Endothelial cell of umbilical vein (primary cell): Measurements from ENCODE around the gene EPC1. TPM values are rescaled to one million over a fixed set of nuclear protein-coding genes. Genes with fewer than 3 reads are reported as not detected.

Source experiments
- BruUV-seq: library from RNA; stranded (reverse); fragments of 400-500 nt; replicated peaks from 2 replicates; lab custom pipeline; 2021; lab: Mats Ljungman, UMichigan
- CTCF ChIA-PET: fragments of 300-600, 350-600 bp; sonication (Branson Sonifier 250); formaldehyde crosslinking; loops from one replicate; lab custom pipeline; 2021; ENCODE audit warnings: antibody characterized with exemption, inconsistent platforms; lab: Charles Lee
- POLR2A ChIA-PET: fragments of 300-600, 350-600 bp; sonication (Branson Sonifier 250); formaldehyde crosslinking; loops from one replicate; lab custom pipeline; 2021; ENCODE audit warnings: antibody characterized with exemption, inconsistent platforms; lab: Charles Lee
- DNase-seq: peaks from one replicate; pipeline ENCODE4 v3.0.0-alpha.2; 2011; ENCODE audit warnings: low read depth, low spot score
- FAIRE-seq: peaks from 2 replicates; lab custom pipeline; 2011; peaks lifted over from hg19 to GRCh38; lab: Jason Lieb, UNC
- H2AFZ ChIP-seq: 2 replicates; pipeline ENCODE4 v1.6.0; 2012; ENCODE audit warnings: low read depth, low read length, control low read depth, inconsistent platforms
- H3K27ac ChIP-seq: 2 replicates; pipeline ENCODE4 v1.5.1; 2011; ENCODE audit warnings: low read depth, mild to moderate bottlenecking, control low read depth, low read length, moderate library complexity; ENCODE audit not compliant: insufficient read depth
- H3K27me3 ChIP-seq, 2 experiments: 2 replicates each; pipeline versions ENCODE4 v1.6.0 to v1.6.1; 2011; ENCODE audit warnings: low read length in 2 of 2, mixed read lengths in 1 of 2; ENCODE audit not compliant: control insufficient read depth in 2 of 2, insufficient read depth in 2 of 2
- H3K36me3 ChIP-seq, 2 experiments: 2 replicates in 1 of 2; 3 replicates in 1 of 2; pipeline ENCODE4 v1.5.1; 2011; ENCODE audit warnings: low read length in 2 of 2, mild to moderate bottlenecking in 1 of 2, moderate library complexity in 1 of 2; ENCODE audit not compliant: control insufficient read depth in 2 of 2, insufficient read depth in 2 of 2; ENCODE audit errors: extremely low read depth in 1 of 2
- H3K4me1 ChIP-seq: 3 replicates; pipeline ENCODE4 v1.5.1; 2011; ENCODE audit warnings: mild to moderate bottlenecking, low read length; ENCODE audit not compliant: control insufficient read depth, insufficient read depth; ENCODE audit errors: extremely low read depth
- H3K4me2 ChIP-seq: 2 replicates; pipeline ENCODE4 v1.6.1; 2011; ENCODE audit warnings: low read length, control low read depth, mixed read lengths; ENCODE audit not compliant: insufficient read depth
- H3K4me3 ChIP-seq, 3 experiments: fragments of 200-600 bp in 1 of 3; sonication (generic), shearing (Covaris generic) in 1 of 3; replicated peaks in 1 of 3; 2 replicates each; pipeline ENCODE4 v1.5.1; 2011 to 2016; ENCODE audit warnings: control low read depth in 3 of 3, low read length in 3 of 3, mild to moderate bottlenecking in 2 of 3, inconsistent platforms in 1 of 3, low read depth in 1 of 3, moderate library complexity in 1 of 3; ENCODE audit not compliant: insufficient read depth in 1 of 3
- H3K79me2 ChIP-seq: 2 replicates; pipeline ENCODE4 v1.6.0; 2012; ENCODE audit warnings: low read length, inconsistent platforms; ENCODE audit not compliant: control insufficient read depth, insufficient read depth
- H3K9ac ChIP-seq: replicated peaks from 2 replicates; pipeline ENCODE3; 2011; ENCODE audit warnings: low read length, control low read depth; ENCODE audit not compliant: insufficient read depth; ENCODE audit errors: extremely low read depth
- H3K9me1 ChIP-seq: replicated peaks from 3 replicates; pipeline ENCODE4 v1.6.0; 2011; ENCODE audit warnings: mild to moderate bottlenecking, low read length; ENCODE audit not compliant: control insufficient read depth, insufficient read depth; ENCODE audit errors: extremely low read depth
- H3K9me3 ChIP-seq: replicated peaks from 2 replicates; pipeline ENCODE4 v1.5.1; 2012; ENCODE audit warnings: low read length, inconsistent platforms; ENCODE audit not compliant: control insufficient read depth, insufficient read depth
- H4K20me1 ChIP-seq: replicated peaks from 2 replicates; pipeline ENCODE3; 2011; ENCODE audit warnings: mild to moderate bottlenecking, low read length; ENCODE audit not compliant: control insufficient read depth, insufficient read depth; ENCODE audit errors: extremely low read depth
- CTCF ChIP-seq, 2 donors: IDR thresholded peaks; 1 replicate in 1 of 2; 2 replicates in 1 of 2; pipeline ENCODE4 v1.5.1; 2011; ENCODE audit warnings: low read length in 2 of 2, mild to moderate bottlenecking in 2 of 2, moderate library complexity in 2 of 2, control low read depth in 1 of 2, inconsistent platforms in 1 of 2, low read depth in 1 of 2; ENCODE audit not compliant: insufficient read depth in 1 of 2; ENCODE audit errors: extremely low read depth in 1 of 2
- EZH2 ChIP-seq: IDR thresholded peaks from 2 replicates; pipeline ENCODE4 v1.6.1; 2012; ENCODE audit warnings: borderline replicate concordance, low read depth, mild to moderate bottlenecking, moderate library complexity, low read length, inconsistent platforms; ENCODE audit not compliant: severe bottlenecking
- FOS ChIP-seq: IDR thresholded peaks from 2 replicates; pipeline ENCODE4 v1.6.1; 2011; ENCODE audit warnings: mild to moderate bottlenecking, low read length, moderate library complexity, borderline replicate concordance; ENCODE audit not compliant: insufficient read depth
- GATA2 ChIP-seq: IDR thresholded peaks from 2 replicates; pipeline ENCODE4 v1.7.0; 2011; ENCODE audit warnings: low read depth, mild to moderate bottlenecking, moderate library complexity, mixed read lengths, low read length; ENCODE audit not compliant: insufficient read length, insufficient read depth
- JUN ChIP-seq: IDR thresholded peaks from 2 replicates; pipeline ENCODE4 v1.6.1; 2011; ENCODE audit warnings: borderline replicate concordance, low read depth; ENCODE audit not compliant: insufficient read length, insufficient read depth
- MAX ChIP-seq: IDR thresholded peaks from 2 replicates; pipeline ENCODE4 v1.6.1; 2011; ENCODE audit not compliant: insufficient read depth, insufficient read length
- MYC ChIP-seq: IDR thresholded peaks from one replicate; pipeline ENCODE4 v1.6.1; 2011; ENCODE audit warnings: mild to moderate bottlenecking, low read depth, low read length
- POLR2A ChIP-seq: IDR thresholded peaks from 2 replicates; pipeline ENCODE4 v1.6.1; 2012; ENCODE audit warnings: low read depth, mild to moderate bottlenecking, control low read depth, low read length
- POLR2AphosphoS5 ChIP-seq: IDR thresholded peaks from 2 replicates; pipeline ENCODE4 v1.6.1; 2012; ENCODE audit warnings: low read depth, mild to moderate bottlenecking, control low read depth, low read length, moderate library complexity; ENCODE audit not compliant: insufficient read depth
- dilution Hi-C: fragments of 300-500 bp; cut with MboI; formaldehyde crosslinking; loops from one replicate; pipeline ENCODE4 v1.15.0; 2019; ENCODE audit warnings: low sequenced_read_pairs; ENCODE audit not compliant: extremely low pct_ligation_motif_present
- intact Hi-C: fragments of 100-400 bp; cut with micrococcal nuclease; formaldehyde crosslinking; loops from one replicate; pipeline ENCODE4 v1.10.0; 2022
- polyA plus RNA-seq, 4 experiments: library from polyadenylated mRNA; depleted of rRNA in 3 of 4; stranded (reverse) in 3 of 4; unstranded in 1 of 4; fragments of >200 nt; gene quantifications; 2 replicates each; pipeline versions ENCODE4 v1.2.1 to v1.2.3, GENCODE V29; 2011 to 2012; ENCODE audit warnings: missing spikeins in 1 of 4
- total RNA-seq: library from RNA; stranded (reverse); gene quantifications from 2 replicates; pipeline ENCODE4 v1.2.3, GENCODE V29; 2021

EPC1 gene
- total and polyA plus RNA-seq, 2 donors (not counting 3 experiments of a cell fraction or from before 2014, with no cell fraction given), result 27.9 to 39.0 TPM

DNA sequence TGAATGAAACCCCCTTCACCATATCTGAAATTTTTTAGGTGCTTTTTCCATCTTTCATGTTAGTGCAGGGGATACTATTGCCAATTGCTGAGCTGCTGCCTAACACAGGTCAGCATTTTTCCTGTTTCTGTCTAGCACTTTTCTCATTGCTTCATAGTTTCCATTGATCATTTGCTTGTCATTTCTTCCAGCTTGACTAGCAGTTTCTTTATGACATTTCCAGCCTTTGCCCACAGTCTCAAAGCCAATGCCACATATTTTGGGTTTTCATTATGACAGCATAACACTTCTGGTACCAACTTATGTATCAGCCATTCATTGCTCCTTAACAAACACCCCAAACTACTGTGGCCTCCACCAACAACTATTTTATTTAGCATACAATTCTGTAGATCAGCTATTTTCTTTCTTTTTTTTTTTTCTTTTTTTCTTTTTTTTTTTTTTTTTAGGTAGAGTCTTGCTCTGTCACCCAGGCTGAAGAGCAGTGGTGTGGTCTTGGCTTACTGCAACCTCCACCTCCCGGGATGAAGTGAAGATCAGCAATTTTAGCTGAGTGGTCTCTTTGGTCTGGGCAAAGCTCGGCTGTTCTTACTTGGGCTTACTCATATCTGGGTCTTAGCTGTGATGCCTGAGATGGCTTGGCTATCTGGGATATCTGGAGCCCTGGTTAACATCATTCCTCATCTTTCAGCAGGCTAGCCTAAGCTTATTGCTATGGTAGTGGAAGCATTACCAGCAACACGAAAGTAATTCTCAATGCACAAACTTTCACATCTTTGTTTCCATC, 102.3 kb downstream of the EPC1 start:
- Histone ChIP-seq H4K20me1 (no peaks in the 10 kb centered on the region), H3K27ac (no peak overlapping the region), H2AFZ (no peak overlapping the region), H3K4me2 (no peak overlapping the region), H3K9ac (no peak overlapping the region), H3K9me1 (no peaks in the 10 kb centered on the region), H3K36me3 (no peaks in the 10 kb centered on the region), H3K9me3 (no peaks in the 10 kb centered on the region), H3K79me2 (no peaks in the 10 kb centered on the region), H3K4me1 (no peaks in the 10 kb centered on the region), H3K4me3 (no peak overlapping the region), H3K27me3 (peaks cover 0 to 6% of the 10 kb centered on the region in 2 experiments)
- FAIRE-seq (no peak), DNase-seq (no peak)
- TF ChIP-seq POLR2A (no peak), EZH2 (no peak), CTCF (IDR thresholded peaks at IDR 0.05; ENCODE audit: extremely low read depth in 1 of 2, insufficient read depth in 1 of 2, low read depth in 1 of 2, low read length in 2 of 2) (no peak), MYC (no peak), GATA2 (no peak), JUN (no peak), POLR2AphosphoS5 (no peak), MAX (no peak), FOS (no peak)
- ChIA-PET POLR2A (interaction anchor here (0.7 kb wide), 1 partner anchor 110 kb away, joined by 4 read pairs; no protein-coding TSS in a partner anchor), CTCF (interaction anchor here (0.7 to 3.4 kb wide), 5 partner anchors 11 to 101 kb away, joined by 3 to 18 read pairs (median 4); no protein-coding TSS in a partner anchor)
- BruUV-seq, result no TSS peak
- intact Hi-C loops (no loop called here), dilution Hi-C loops (no loop called here)
